ENCODE data around the gene MYO9A.

- TF ChIP-seq CTCF (IDR thresholded peaks at IDR 0.05) = no peak
- no peak for TF ChIP-seq POLR2A (IDR thresholded peaks at IDR 0.05)
Measured at GRCh38 chr15:71889947-71890346, 228.0 kb downstream of the MYO9A start.
